GM12878 (cell line): ENCODE data around the gene HNRNPF. TPM values are rescaled to one million over a fixed set of nuclear protein-coding genes. Genes with fewer than 3 reads are reported as not detected.

Experiments used
- ATAC-seq: fragments of 200-7000 bp; cut with Tn5 transposase; 3 replicates; pipeline ENCODE4 v1.9.1; 2020; ENCODE audit warnings: mild to moderate bottlenecking, moderate library complexity
- BruUV-seq: library from RNA; stranded (reverse); fragments of 400-500 nt; replicated peaks from 2 replicates; lab custom pipeline; 2021; lab: Mats Ljungman, UMichigan
- CTCF ChIA-PET: fragments of 300-600 bp; sonication (Branson Sonifier 250); formaldehyde crosslinking; extraction: SDS; loops from one replicate; lab custom pipeline; 2021; ENCODE audit warnings: inconsistent platforms; lab: Yijun Ruan, JAX
- POLR2A ChIA-PET: fragments of 350-600 bp; formaldehyde crosslinking; extraction: SDS; loops from one replicate; lab custom pipeline; 2021; ENCODE audit warnings: inconsistent platforms; lab: Charles Lee
- RAD21 ChIA-PET: fragments of 300-600 bp; sonication (Branson Sonifier 250); formaldehyde crosslinking; loops from one replicate; lab custom pipeline; 2023; ENCODE audit warnings: antibody characterized with exemption; ENCODE audit not compliant: unreplicated experiment; lab: Charles Lee
- SMC1A ChIA-PET: fragments of 300-600 bp; sonication (Branson Sonifier 250); formaldehyde crosslinking; loops from one replicate; lab custom pipeline; 2023; ENCODE audit not compliant: unreplicated experiment, uncharacterized antibody; lab: Charles Lee
- DNase-seq: peaks from one replicate; pipeline ENCODE4 v3.0.0-alpha.2; 2011; ENCODE audit warnings: low read depth, low spot score
- FAIRE-seq: peaks from 3 replicates; lab custom pipeline; 2011; peaks lifted over from hg19 to GRCh38; lab: Jason Lieb, UNC
- H2AFZ ChIP-seq: 2 replicates; pipeline ENCODE4 v1.6.0; 2011; ENCODE audit warnings: low read depth, low read length, control low read depth; ENCODE audit not compliant: control insufficient read depth
- H3K27ac ChIP-seq: 2 replicates; pipeline ENCODE4 v1.5.1; 2011; ENCODE audit warnings: control low read depth; ENCODE audit not compliant: control insufficient read depth, insufficient read depth
- H3K27me3 ChIP-seq, 2 experiments: replicated peaks in 1 of 2; 2 replicates each; pipeline versions ENCODE4 v1.6.0 to v1.6.1; 2011; ENCODE audit warnings: low read length in 1 of 2; ENCODE audit not compliant: control insufficient read depth in 2 of 2, insufficient read depth in 2 of 2
- H3K36me3 ChIP-seq, 2 experiments: 2 replicates each; pipeline ENCODE4 v1.5.1; 2011; ENCODE audit warnings: low read length in 1 of 2; ENCODE audit not compliant: control insufficient read depth in 2 of 2, insufficient read depth in 2 of 2
- H3K4me1 ChIP-seq: 2 replicates; pipeline ENCODE4 v1.6.1; 2011; ENCODE audit warnings: mild to moderate bottlenecking, low read length, moderate library complexity, mixed read lengths; ENCODE audit not compliant: control insufficient read depth, insufficient read depth
- H3K4me2 ChIP-seq: 2 replicates; pipeline ENCODE4 v1.6.0; 2011; ENCODE audit warnings: control low read depth; ENCODE audit not compliant: control insufficient read depth, insufficient read depth
- H3K4me3 ChIP-seq: fragments of 200-600 bp; sonication (generic); 2 replicates; pipeline ENCODE4 v1.5.1; 2016
- H3K79me2 ChIP-seq: 2 replicates; pipeline ENCODE4 v1.6.0; 2011; ENCODE audit warnings: low read length; ENCODE audit not compliant: control insufficient read depth, insufficient read depth
- H3K9ac ChIP-seq: 2 replicates; pipeline ENCODE4 v1.8.0; 2011; ENCODE audit warnings: low read length, control low read depth, mixed read lengths; ENCODE audit not compliant: control insufficient read depth, insufficient read depth
- H3K9me3 ChIP-seq: replicated peaks from 3 replicates; pipeline ENCODE4 v1.5.1; 2011; ENCODE audit warnings: mild to moderate bottlenecking, low read length; ENCODE audit not compliant: control insufficient read depth, insufficient read depth
- H4K20me1 ChIP-seq: 2 replicates; pipeline ENCODE4 v1.6.0; 2011; ENCODE audit not compliant: control insufficient read depth, insufficient read depth
- CHD4 ChIP-seq: fragments of 200-600 bp; sonication (generic); IDR thresholded peaks from 2 replicates; pipeline ENCODE4 v1.6.1; 2016; ENCODE audit warnings: mild to moderate bottlenecking
- ETV6 ChIP-seq, 2 experiments: fragments of 450-650 bp in 1 of 2; IDR thresholded peaks in 1 of 2; conservative IDR thresholded peaks in 1 of 2; 2 replicates each; pipeline ENCODE4 v1.6.1; 2014; ENCODE audit warnings: antibody characterized with exemption in 1 of 2, borderline replicate concordance in 1 of 2, low read depth in 1 of 2, mild to moderate bottlenecking in 1 of 2, moderate library complexity in 1 of 2
- PAX8 ChIP-seq: fragments of 450-650 bp; IDR thresholded peaks from 2 replicates; pipeline ENCODE4 v1.6.1; 2017; ENCODE audit warnings: mild to moderate bottlenecking, moderate library complexity
- RAD21 ChIP-seq: IDR thresholded peaks from 2 replicates; pipeline ENCODE4 v1.6.1; 2011; ENCODE audit warnings: mild to moderate bottlenecking, low read depth, low read length, moderate library complexity; ENCODE audit not compliant: insufficient read depth
- SP1 ChIP-seq: IDR thresholded peaks from one replicate; pipeline ENCODE4 v1.6.1; 2011; ENCODE audit warnings: low read depth, low read length
- SREBF1 ChIP-seq: IDR thresholded peaks from 2 replicates; pipeline ENCODE4 v1.6.1; 2012; ENCODE audit warnings: mild to moderate bottlenecking, low read length
- WRNIP1 ChIP-seq: IDR thresholded peaks from 2 replicates; pipeline ENCODE4 v1.6.1; 2011; ENCODE audit warnings: low read depth, low read length, improper control_type of control experiment, borderline replicate concordance
- WGBS: methylation state at CpG from one replicate; pipeline ENCODE4 v1.1.6; 2016; ENCODE audit warnings: low lambda C conversion rate; ENCODE audit not compliant: insufficient replicate concordance, insufficient coverage; ENCODE audit errors: missing lambda C conversion rate; 5-methylcytosine and 5-hydroxymethylcytosine counted together
- in situ Hi-C: fragments of 300-500 bp; cut with MboI; formaldehyde crosslinking; loops from 9 replicates; pipeline ENCODE4 v1.14.3; 2018; ENCODE audit warnings: mixed read lengths
- intact Hi-C: fragments of 100-400 bp; cut with micrococcal nuclease; formaldehyde crosslinking; loops from one replicate; pipeline ENCODE4 v1.14.2; 2022; ENCODE audit not compliant: unreplicated experiment
- polyA plus RNA-seq, 11 experiments: library from polyadenylated mRNA; depleted of rRNA in 4 of 11; unstranded in 6 of 11; stranded (reverse) in 5 of 11; fragments of >200 nt; fragmentation: Nextera tagmentation in 4 of 11; fragmentation: Illumina TruSeq in 1 of 11; extraction: Ambion mirVana in 4 of 11; extraction: Trizol in 1 of 11; gene quantifications; 1 replicate in 1 of 11; 2 replicates in 10 of 11; pipeline versions ENCODE4 v1.2.1 to v1.2.3, GENCODE V29; 2011 to 2016; ENCODE audit warnings: inconsistent platforms in 2 of 11, missing spikeins in 2 of 11, low read depth in 1 of 11
- total RNA-seq, 4 experiments: library from RNA; depleted of rRNA in 3 of 4; stranded (reverse); fragments of >200 nt in 3 of 4; fragmentation: Illumina TruSeq in 1 of 4; extraction: Trizol in 1 of 4; gene quantifications; 2 replicates each; pipeline versions ENCODE4 v1.2.1 to v1.2.3, GENCODE V29; 2013 to 2021
- TF ChIP-seq, protein P1 (sequence below): fragments of 450-650 bp; IDR thresholded peaks from 2 replicates; pipeline ENCODE4 v1.6.1; 2016; ENCODE audit warnings: mild to moderate bottlenecking

HNRNPF gene
- total and polyA plus RNA-seq, 10 of the 15 experiments (the other 5 are each of a cell fraction or from before 2014, with no cell fraction given): 156 to 373 (median 293) TPM

DNA sequence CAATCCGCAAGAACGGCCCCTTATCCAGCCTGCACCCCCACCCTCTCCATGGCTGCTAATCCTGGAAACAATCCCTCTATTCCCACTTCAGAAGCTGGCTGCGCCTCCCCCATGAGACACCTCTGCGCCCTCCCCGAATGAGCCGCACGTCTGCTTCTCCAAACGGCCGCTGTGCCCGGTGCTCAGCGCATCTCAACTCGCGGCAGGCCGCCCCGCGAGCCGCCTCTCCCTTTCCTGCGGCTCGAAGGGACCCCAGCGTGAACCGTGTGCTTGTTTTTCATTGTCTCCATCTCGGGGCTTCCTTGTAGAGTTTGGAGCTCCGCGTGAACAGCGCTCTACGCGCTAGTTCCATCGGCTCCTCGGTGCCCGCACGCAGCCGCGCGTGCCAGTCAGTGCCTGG is 58.3 kb downstream of the HNRNPF start:
- ChIA-PET RAD21 (no interaction called here), CTCF (no interaction called here), POLR2A (no interaction called here), SMC1A (interaction anchor here (1.2 kb wide), 1 partner anchor 58 kb away, joined by 6 read pairs; no protein-coding TSS in a partner anchor)
- Histone ChIP-seq H2AFZ (no peak overlapping the region), H3K27me3 (peaks cover 0 to 2% of the 10 kb centered on the region in 2 experiments; a peak in 1 of 4 replicates), H3K79me2 (no peaks in the 10 kb centered on the region), H3K4me1 (no peaks in the 10 kb centered on the region), H3K4me2 (no peak overlapping the region), H3K4me3 (no peak overlapping the region), H4K20me1 (no peaks in the 10 kb centered on the region), H3K36me3 (no peaks in the 10 kb centered on the region), H3K27ac (no peak overlapping the region), H3K9ac (no peak overlapping the region), H3K9me3 (no peaks in the 10 kb centered on the region)
- intact Hi-C loops (no loop called here), in situ Hi-C loops (loop anchor here (25.0 kb wide), 1 partner anchor 138 kb away; no protein-coding TSS in a partner anchor)
- DNase-seq (no peak), ATAC-seq (no peak), FAIRE-seq (no peak)
- TF ChIP-seq ETV6 (conservative IDR thresholded peaks at IDR 0.05 in 1 of 2, IDR thresholded peaks at IDR 0.05 in 1 of 2; ENCODE audit: borderline replicate concordance in 1 of 2, low read depth in 1 of 2) (no peak), CHD4 (no peak), SP1 (no peak), PAX8 (no peak), WRNIP1 (no peak), SREBF1 (no peak), RAD21 (no peak)
- TF ChIP-seq, protein P1, sequence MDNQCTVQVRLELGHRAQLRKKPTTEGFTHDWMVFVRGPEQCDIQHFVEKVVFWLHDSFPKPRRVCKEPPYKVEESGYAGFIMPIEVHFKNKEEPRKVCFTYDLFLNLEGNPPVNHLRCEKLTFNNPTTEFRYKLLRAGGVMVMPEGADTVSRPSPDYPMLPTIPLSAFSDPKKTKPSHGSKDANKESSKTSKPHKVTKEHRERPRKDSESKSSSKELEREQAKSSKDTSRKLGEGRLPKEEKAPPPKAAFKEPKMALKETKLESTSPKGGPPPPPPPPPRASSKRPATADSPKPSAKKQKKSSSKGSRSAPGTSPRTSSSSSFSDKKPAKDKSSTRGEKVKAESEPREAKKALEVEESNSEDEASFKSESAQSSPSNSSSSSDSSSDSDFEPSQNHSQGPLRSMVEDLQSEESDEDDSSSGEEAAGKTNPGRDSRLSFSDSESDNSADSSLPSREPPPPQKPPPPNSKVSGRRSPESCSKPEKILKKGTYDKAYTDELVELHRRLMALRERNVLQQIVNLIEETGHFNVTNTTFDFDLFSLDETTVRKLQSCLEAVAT: no peak
- no TSS peak for BruUV-seq
- WGBS: 43% methylated on average over 34 of the region's 34 CpGs
